DMS153 treated with DMSO at 0.1 percent for 48 hours (cell line): ENCODE measurements around the gene VWA8.
"Not testable (repeated sequence)": the region's sequence is repeated elsewhere in the genome, so short reads cannot be mapped to it uniquely, and the experiment has no call there.

Experiments used
- DNase-seq: peaks from one replicate; lab custom pipeline; 2025; ENCODE audit not compliant: unreplicated experiment; lab: John Stamatoyannopoulos, UW

VWA8 gene

GRCh38 chr13:41969072-41969471, 8.2 kb upstream of the VWA8 start:
- DNase-seq = no peak

GRCh38 chr13:41966671-41967070, 5.8 kb upstream of the VWA8 start:
- no peak for DNase-seq

GRCh38 chr13:41962994-41963393, 2.1 kb upstream of the VWA8 start:
- no peak for DNase-seq

GRCh38 chr13:41961466-41961760, 504 bp upstream of the VWA8 start:
- no peak for DNase-seq

GRCh38 chr13:41960211-41960636, 685 bp downstream of the VWA8 start:
- DNase-seq = no peak

GRCh38 chr13:41956272-41956671, 4.6 kb downstream of the VWA8 start:
- no peak for DNase-seq

GRCh38 chr13:41955605-41956004, 5.3 kb downstream of the VWA8 start:
- DNase-seq = no peak

GRCh38 chr13:41954226-41954625, 6.7 kb downstream of the VWA8 start:
- no peak for DNase-seq

- DNase-seq = no peak
Observed at GRCh38 chr13:41952749-41953148, 8.2 kb downstream of the VWA8 start.

- DNase-seq = not testable (repeated sequence)
Observed at GRCh38 chr13:41949104-41949503, 11.8 kb downstream of the VWA8 start.

GRCh38 chr13:41945926-41946325, 15.0 kb downstream of the VWA8 start:
- DNase-seq = no peak

- DNase-seq = no peak
Observed at GRCh38 chr13:41944635-41945397, 16.1 kb downstream of the VWA8 start.

GRCh38 chr13:41944229-41944628, 16.7 kb downstream of the VWA8 start:
- no peak for DNase-seq

- no peak for DNase-seq
Observed at GRCh38 chr13:41942462-41943094, 18.3 kb downstream of the VWA8 start.

GRCh38 chr13:41941174-41941573, 19.7 kb downstream of the VWA8 start:
- no peak for DNase-seq

- DNase-seq = no peak
Observed at GRCh38 chr13:41939398-41939797, 21.5 kb downstream of the VWA8 start.

- no peak for DNase-seq
Observed at GRCh38 chr13:41938918-41939317, 22.0 kb downstream of the VWA8 start.

- no peak for DNase-seq
Observed at GRCh38 chr13:41937388-41937787, 23.5 kb downstream of the VWA8 start.

- no peak for DNase-seq
Observed at GRCh38 chr13:41935501-41935900, 25.4 kb downstream of the VWA8 start.

GRCh38 chr13:41934994-41935393, 25.9 kb downstream of the VWA8 start:
- no peak for DNase-seq

GRCh38 chr13:41934120-41934519, 26.8 kb downstream of the VWA8 start:
- DNase-seq = no peak

GRCh38 chr13:41931337-41931736, 29.6 kb downstream of the VWA8 start:
- DNase-seq = no peak

- DNase-seq = no peak
Observed at GRCh38 chr13:41930154-41930553, 30.8 kb downstream of the VWA8 start.
